IPS-15b (cell line): ENCODE results near the gene DVL3.

ENCODE experiments used
- H3K27me3 ChIP-seq: one replicate; pipeline ENCODE4 v1.6.1; 2013; ENCODE audit warnings: low read length; ENCODE audit not compliant: control insufficient read depth, insufficient read depth
- H3K36me3 ChIP-seq: one replicate; pipeline ENCODE4 v1.6.1; 2013; ENCODE audit warnings: low read length; ENCODE audit not compliant: control insufficient read depth, insufficient read depth
- H3K4me1 ChIP-seq: one replicate; pipeline ENCODE4 v1.6.1; 2013; ENCODE audit warnings: mild to moderate bottlenecking, low read length; ENCODE audit not compliant: control insufficient read depth, insufficient read depth
- H3K4me3 ChIP-seq: one replicate; pipeline ENCODE4 v1.5.1; 2013; ENCODE audit warnings: low read depth, low read length
- H3K9ac ChIP-seq: one replicate; pipeline ENCODE4 v1.6.1; 2013; ENCODE audit warnings: low read depth, mild to moderate bottlenecking, low read length
- H3K9me3 ChIP-seq: one replicate; pipeline ENCODE4 v1.6.1; 2013; ENCODE audit warnings: mild to moderate bottlenecking, low read length; ENCODE audit not compliant: control insufficient read depth, insufficient read depth

The DVL3 gene

DNA sequence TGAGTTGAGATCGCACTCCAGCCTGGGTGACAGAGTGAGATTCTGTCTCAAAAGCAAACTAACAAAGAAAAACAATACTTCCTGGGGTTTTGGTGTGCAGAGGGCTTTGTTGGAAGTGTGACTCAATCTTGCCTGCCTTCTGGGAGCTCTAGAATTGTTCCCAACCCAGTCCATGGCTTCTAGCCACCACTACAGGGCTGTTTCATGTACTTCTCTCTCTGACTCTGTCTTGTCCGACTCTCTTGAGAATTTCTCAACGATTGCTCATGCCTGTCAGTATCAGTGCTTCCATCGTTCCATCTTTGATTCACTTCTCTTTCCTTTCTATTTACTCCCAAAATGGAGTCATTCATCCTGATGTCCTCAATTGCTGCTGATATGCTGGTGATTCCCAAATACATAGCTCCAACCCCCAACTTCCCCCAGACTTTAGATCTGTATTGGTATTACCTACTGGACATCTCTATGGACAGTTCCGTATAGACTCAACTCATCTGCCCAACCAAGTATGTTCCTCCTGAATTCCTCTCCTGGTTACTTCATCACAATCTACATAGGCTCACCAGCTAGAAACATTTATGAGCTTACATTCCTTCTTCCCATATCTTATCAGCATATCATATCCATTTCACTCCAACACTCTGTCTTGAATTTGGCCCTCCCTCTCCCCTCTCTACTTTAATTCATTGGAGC lies 17.6 kb downstream of the DVL3 start:
- Histone ChIP-seq H3K4me3 (no peak overlapping the region), H3K27me3 (no peaks in the 10 kb centered on the region), H3K9me3 (no peaks in the 10 kb centered on the region), H3K36me3 (peaks cover 25% of the 10 kb centered on the region), H3K9ac (no peak overlapping the region), H3K4me1 (peaks cover 9% of the 10 kb centered on the region)

GRCh38 chr3:184173374-184173722 lies 18.2 kb downstream of the DVL3 start:
- Histone ChIP-seq H3K4me1 (peaks cover 9% of the 10 kb centered on the region), H3K9ac (no peak overlapping the region), H3K4me3 (no peak overlapping the region), H3K9me3 (no peaks in the 10 kb centered on the region), H3K27me3 (no peaks in the 10 kb centered on the region), H3K36me3 (peaks cover 25% of the 10 kb centered on the region)

DNA sequence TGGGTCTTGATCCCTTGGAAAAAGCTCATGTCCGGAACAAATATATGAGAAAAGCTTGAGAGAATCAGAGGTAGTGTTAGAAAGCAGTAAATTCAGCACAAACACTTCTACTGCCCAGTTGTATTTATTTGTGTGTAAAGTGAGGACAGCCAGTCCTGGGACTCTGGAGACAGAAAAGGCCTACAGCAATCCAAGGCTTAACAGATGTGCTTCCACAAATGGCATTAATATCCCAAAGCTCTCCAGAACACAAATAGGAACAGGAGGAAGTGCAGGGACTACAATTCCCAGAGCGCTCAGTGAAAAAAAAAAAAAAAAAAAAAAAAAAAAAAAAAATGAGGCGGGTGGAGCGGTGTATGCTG lies 19.1 kb downstream of the DVL3 start:
- Histone ChIP-seq H3K9me3 (no peaks in the 10 kb centered on the region), H3K4me3 (no peak overlapping the region), H3K27me3 (no peaks in the 10 kb centered on the region), H3K4me1 (peaks cover 9% of the 10 kb centered on the region), H3K9ac (no peak overlapping the region), H3K36me3 (peaks cover 31% of the 10 kb centered on the region)

- Histone ChIP-seq H3K4me1 (peaks cover 9% of the 10 kb centered on the region), H3K36me3 (peaks cover 37% of the 10 kb centered on the region), H3K27me3 (no peaks in the 10 kb centered on the region), H3K9ac (peak within 1 kb of the TSS; percentile 87), H3K9me3 (no peaks in the 10 kb centered on the region), H3K4me3 (peak within 1 kb of the TSS; percentile 82)
Observed at GRCh38 chr3:184174646-184175492, 19.7 kb downstream of the DVL3 start, which contains the start of gene AP2M1. Gene AP2M1 (plus strand): TSS chr3:184174855. CDS start chr3:184176994, 2,139 bp downstream.

GRCh38 chr3:184175506-184175905 lies 20.3 kb downstream of the DVL3 start:
- peaks cover 9% of the 10 kb centered on the region for H3K4me1 ChIP-seq
- peaks cover 41% of the 10 kb centered on the region for H3K36me3 ChIP-seq
- H3K9me3 ChIP-seq: no peaks in the 10 kb centered on the region
- no peaks in the 10 kb centered on the region for H3K27me3 ChIP-seq
- peak overlapping the region; percentile 82 for H3K4me3 ChIP-seq
- peak overlapping the region; percentile 87 for H3K9ac ChIP-seq

- peaks cover 45% of the 10 kb centered on the region for H3K36me3 ChIP-seq
- H3K4me1 ChIP-seq: peaks cover 9% of the 10 kb centered on the region
- no peaks in the 10 kb centered on the region for H3K9me3 ChIP-seq
Observed at GRCh38 chr3:184175981-184176376, 20.8 kb downstream of the DVL3 start.

GRCh38 chr3:184176377-184177330 lies 21.5 kb downstream of the DVL3 start:
- Histone ChIP-seq H3K27me3 (no peaks in the 10 kb centered on the region), H3K4me3 (peak overlapping the region; percentile 82), H3K4me1 (peaks cover 9% of the 10 kb centered on the region), H3K9me3 (no peaks in the 10 kb centered on the region), H3K36me3 (peaks cover 52% of the 10 kb centered on the region), H3K9ac (peak overlapping the region; percentile 87)

More at GRCh38 chr3:184175981-184176376, 20.8 kb downstream of the DVL3 start:
- Histone ChIP-seq H3K4me3 (peak overlapping the region; percentile 82), H3K27me3 (no peaks in the 10 kb centered on the region), H3K9ac (peak overlapping the region; percentile 87)

GRCh38 chr3:184177331-184177731 lies 22.2 kb downstream of the DVL3 start:
- H3K36me3 ChIP-seq: peaks cover 55% of the 10 kb centered on the region
- H3K9me3 ChIP-seq: no peaks in the 10 kb centered on the region
- peak overlapping the region; percentile 70 for H3K9ac ChIP-seq
- peak overlapping the region; percentile 82 for H3K4me3 ChIP-seq
- no peaks in the 10 kb centered on the region for H3K27me3 ChIP-seq
- peaks cover 9% of the 10 kb centered on the region for H3K4me1 ChIP-seq

GRCh38 chr3:184177767-184178306 lies 22.7 kb downstream of the DVL3 start:
- Histone ChIP-seq H3K36me3 (peaks cover 59% of the 10 kb centered on the region), H3K9ac (no peak overlapping the region), H3K4me1 (peaks cover 9% of the 10 kb centered on the region), H3K27me3 (no peaks in the 10 kb centered on the region), H3K9me3 (no peaks in the 10 kb centered on the region), H3K4me3 (no peak overlapping the region)

DNA sequence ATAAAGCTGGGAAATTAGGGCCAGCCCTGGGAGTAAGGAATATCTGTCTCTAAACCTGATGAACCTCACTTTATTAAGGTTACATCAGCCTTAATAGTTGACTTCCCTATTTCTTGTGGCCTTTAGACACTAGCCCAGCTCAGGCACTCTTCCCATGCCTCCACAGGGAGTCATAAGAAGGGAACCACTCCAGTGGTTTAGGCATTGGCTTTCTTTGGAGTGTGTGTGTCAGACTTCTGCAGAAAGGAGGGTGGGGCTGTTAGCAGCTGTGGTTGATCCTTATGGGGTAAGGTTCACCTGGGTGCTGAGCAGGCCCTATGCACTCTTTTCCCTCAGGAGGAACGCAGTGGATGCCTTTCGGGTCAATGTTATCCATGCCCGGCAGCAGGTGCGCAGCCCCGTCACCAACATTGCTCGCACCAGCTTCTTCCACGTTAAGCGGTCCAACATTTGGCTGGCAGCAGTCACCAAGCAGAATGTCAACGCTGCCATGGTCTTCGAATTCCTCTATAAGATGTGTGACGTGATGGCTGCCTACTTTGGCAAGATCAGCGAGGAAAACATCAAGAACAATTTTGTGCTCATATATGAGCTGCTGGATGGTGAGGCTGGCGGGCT lies 23.5 kb downstream of the DVL3 start:
- Histone ChIP-seq H3K9me3 (no peaks in the 10 kb centered on the region), H3K9ac (no peak overlapping the region), H3K4me3 (no peak overlapping the region), H3K36me3 (peaks cover 65% of the 10 kb centered on the region), H3K4me1 (peaks cover 9% of the 10 kb centered on the region), H3K27me3 (no peaks in the 10 kb centered on the region)

- Histone ChIP-seq H3K9ac (no peak overlapping the region), H3K9me3 (no peaks in the 10 kb centered on the region), H3K4me1 (peaks cover 13% of the 10 kb centered on the region), H3K4me3 (no peak overlapping the region), H3K27me3 (no peaks in the 10 kb centered on the region), H3K36me3 (peaks cover 68% of the 10 kb centered on the region)
Observed at GRCh38 chr3:184180165-184180564, 25.0 kb downstream of the DVL3 start.
